ENCODE measurements around the gene PHF21A.

The PHF21A gene

DNA sequence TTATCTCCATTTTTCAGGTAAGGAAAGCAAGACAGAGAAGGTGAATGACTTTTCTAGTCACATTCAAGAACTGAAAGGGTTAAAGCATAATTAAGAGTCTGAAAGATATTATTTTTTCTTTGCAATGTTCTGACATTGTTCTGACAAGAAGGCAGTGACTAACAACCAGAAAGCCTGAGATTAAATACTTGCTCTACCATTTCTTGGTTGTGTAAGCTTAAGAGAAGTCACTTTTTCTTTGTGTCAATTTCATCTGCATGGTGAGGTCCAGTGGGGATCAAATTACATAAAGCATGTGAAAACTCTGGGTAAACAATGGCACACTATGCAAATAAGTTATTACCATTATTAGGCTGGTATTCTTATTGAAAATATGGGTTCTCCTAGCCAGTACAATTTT, 73.7 kb downstream of the PHF21A start:
- TF ChIP-seq, protein P1, sequence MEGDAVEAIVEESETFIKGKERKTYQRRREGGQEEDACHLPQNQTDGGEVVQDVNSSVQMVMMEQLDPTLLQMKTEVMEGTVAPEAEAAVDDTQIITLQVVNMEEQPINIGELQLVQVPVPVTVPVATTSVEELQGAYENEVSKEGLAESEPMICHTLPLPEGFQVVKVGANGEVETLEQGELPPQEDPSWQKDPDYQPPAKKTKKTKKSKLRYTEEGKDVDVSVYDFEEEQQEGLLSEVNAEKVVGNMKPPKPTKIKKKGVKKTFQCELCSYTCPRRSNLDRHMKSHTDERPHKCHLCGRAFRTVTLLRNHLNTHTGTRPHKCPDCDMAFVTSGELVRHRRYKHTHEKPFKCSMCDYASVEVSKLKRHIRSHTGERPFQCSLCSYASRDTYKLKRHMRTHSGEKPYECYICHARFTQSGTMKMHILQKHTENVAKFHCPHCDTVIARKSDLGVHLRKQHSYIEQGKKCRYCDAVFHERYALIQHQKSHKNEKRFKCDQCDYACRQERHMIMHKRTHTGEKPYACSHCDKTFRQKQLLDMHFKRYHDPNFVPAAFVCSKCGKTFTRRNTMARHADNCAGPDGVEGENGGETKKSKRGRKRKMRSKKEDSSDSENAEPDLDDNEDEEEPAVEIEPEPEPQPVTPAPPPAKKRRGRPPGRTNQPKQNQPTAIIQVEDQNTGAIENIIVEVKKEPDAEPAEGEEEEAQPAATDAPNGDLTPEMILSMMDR (IDR thresholded peaks at IDR 0.05; ENCODE audit: low read depth, low read length), result no peak
- TF ChIP-seq POLR2A (IDR thresholded peaks at IDR 0.05; ENCODE audit: extremely low read depth, insufficient read length) (no peak), MYC (IDR thresholded peaks at IDR 0.05; ENCODE audit: low read depth, low read length) (no peak)
- TF ChIP-seq, protein P2, sequence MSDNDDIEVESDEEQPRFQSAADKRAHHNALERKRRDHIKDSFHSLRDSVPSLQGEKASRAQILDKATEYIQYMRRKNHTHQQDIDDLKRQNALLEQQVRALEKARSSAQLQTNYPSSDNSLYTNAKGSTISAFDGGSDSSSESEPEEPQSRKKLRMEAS (IDR thresholded peaks at IDR 0.05; ENCODE audit: low read depth, low read length), result no peak
- DNase-seq (ENCODE audit: low read depth), result no peak
- no peak overlapping the region for H3K4me3 ChIP-seq (ENCODE audit: low read depth, low read length)

DNA sequence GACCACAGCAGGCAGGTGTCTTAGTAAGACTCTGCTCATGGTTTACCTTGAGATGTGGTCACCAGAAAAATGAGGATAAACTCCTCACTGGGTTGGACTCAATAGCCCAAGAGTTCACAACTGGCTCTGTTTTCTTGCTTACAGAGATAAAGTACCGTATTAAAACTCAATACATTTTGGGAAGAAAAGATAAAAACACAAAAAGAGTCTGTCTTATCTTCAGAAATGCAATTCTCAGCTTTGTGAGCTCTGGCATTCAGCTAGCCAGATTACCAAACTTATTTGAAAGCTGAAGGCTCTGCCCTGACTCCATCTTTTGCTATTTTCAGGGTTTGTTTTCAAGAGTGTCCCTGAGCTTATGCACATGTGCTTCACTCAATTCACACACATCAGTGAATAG, 75.4 kb downstream of the PHF21A start:
- TF ChIP-seq POLR2A (IDR thresholded peaks at IDR 0.05; ENCODE audit: extremely low read depth, insufficient read length) (no peak), MYC (IDR thresholded peaks at IDR 0.05; ENCODE audit: low read depth, low read length) (no peak)
- TF ChIP-seq, protein P2 (IDR thresholded peaks at IDR 0.05; ENCODE audit: low read depth, low read length), result no peak
- TF ChIP-seq, protein P1 (IDR thresholded peaks at IDR 0.05; ENCODE audit: low read depth, low read length), result no peak
- no peak overlapping the region for H3K4me3 ChIP-seq (ENCODE audit: low read depth, low read length)
- no peak for DNase-seq (ENCODE audit: low read depth)

- DNase-seq (ENCODE audit: low read depth), result no peak
- no peak for TF ChIP-seq POLR2A (IDR thresholded peaks at IDR 0.05; ENCODE audit: extremely low read depth, insufficient read length)
- no peak for TF ChIP-seq MYC (IDR thresholded peaks at IDR 0.05; ENCODE audit: low read depth, low read length)
- TF ChIP-seq, protein P1 (IDR thresholded peaks at IDR 0.05; ENCODE audit: low read depth, low read length), result no peak
- TF ChIP-seq, protein P2 (IDR thresholded peaks at IDR 0.05; ENCODE audit: low read depth, low read length), result no peak
- no peak overlapping the region for H3K4me3 ChIP-seq (ENCODE audit: low read depth, low read length)
Observed at GRCh38 chr11:46044601-46045000, 76.7 kb downstream of the PHF21A start.

DNA sequence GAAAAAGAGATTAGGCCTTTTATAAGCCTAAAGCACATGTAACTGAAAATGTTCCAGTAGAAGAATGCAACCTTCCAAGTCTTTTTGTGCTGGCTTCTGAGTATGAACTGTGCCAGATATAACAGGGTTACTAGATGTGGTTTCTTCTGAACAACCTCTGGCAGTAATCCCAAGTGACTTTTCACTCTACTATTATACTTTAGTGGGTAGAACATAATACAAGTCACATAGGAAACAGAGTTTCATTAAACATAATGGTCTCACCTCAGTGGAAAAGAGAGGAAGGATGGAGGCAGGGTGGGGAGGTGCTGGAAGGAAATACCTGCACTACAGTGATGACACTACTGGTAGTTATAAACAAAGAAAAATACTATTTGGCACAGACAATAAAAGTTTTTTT, 81.3 kb downstream of the PHF21A start:
- no peak overlapping the region for H3K4me3 ChIP-seq (ENCODE audit: low read depth, low read length)
- no peak for DNase-seq (ENCODE audit: low read depth)
- TF ChIP-seq, protein P2 (IDR thresholded peaks at IDR 0.05; ENCODE audit: low read depth, low read length), result no peak
- TF ChIP-seq, protein P1 (IDR thresholded peaks at IDR 0.05; ENCODE audit: low read depth, low read length), result no peak
- no peak for TF ChIP-seq POLR2A (IDR thresholded peaks at IDR 0.05; ENCODE audit: extremely low read depth, insufficient read length)
- TF ChIP-seq MYC (IDR thresholded peaks at IDR 0.05; ENCODE audit: low read depth, low read length), result no peak

GRCh38 chr11:46038529-46038928, 82.7 kb downstream of the PHF21A start:
- no peak overlapping the region for H3K4me3 ChIP-seq (ENCODE audit: low read depth, low read length)
- TF ChIP-seq, protein P1 (IDR thresholded peaks at IDR 0.05; ENCODE audit: low read depth, low read length), result no peak
- TF ChIP-seq, protein P2 (IDR thresholded peaks at IDR 0.05; ENCODE audit: low read depth, low read length), result no peak
- no peak for TF ChIP-seq MYC (IDR thresholded peaks at IDR 0.05; ENCODE audit: low read depth, low read length)
- TF ChIP-seq POLR2A (IDR thresholded peaks at IDR 0.05; ENCODE audit: extremely low read depth, insufficient read length), result no peak
- DNase-seq (ENCODE audit: low read depth), result no peak

- H3K4me3 ChIP-seq (ENCODE audit: low read depth, low read length), result no peak overlapping the region
- DNase-seq (ENCODE audit: low read depth), result no peak
- TF ChIP-seq, protein P2 (IDR thresholded peaks at IDR 0.05; ENCODE audit: low read depth, low read length), result no peak
- TF ChIP-seq MYC (IDR thresholded peaks at IDR 0.05; ENCODE audit: low read depth, low read length), result no peak
- no peak for TF ChIP-seq POLR2A (IDR thresholded peaks at IDR 0.05; ENCODE audit: extremely low read depth, insufficient read length)
- TF ChIP-seq, protein P1 (IDR thresholded peaks at IDR 0.05; ENCODE audit: low read depth, low read length), result no peak
Observed at GRCh38 chr11:46036969-46037368, 84.3 kb downstream of the PHF21A start.

All from NB4 (cell line).